ENCODE results near the gene CLEC14A.

The CLEC14A gene

GRCh38 chr14:38213001-38213400 lies 42.9 kb downstream of the CLEC14A start:
- Histone ChIP-seq H3K4me1 (ENCODE audit: control insufficient read depth, insufficient read depth, low read length) (peaks cover 7% of the 10 kb centered on the region), H3K27ac (ENCODE audit: insufficient read depth, low read depth, low read length, poor library complexity, severe bottlenecking) (no peak overlapping the region), H3K4me3 (ENCODE audit: insufficient read depth, low read depth, low read length) (no peak overlapping the region), H3K9me3 (ENCODE audit: control insufficient read depth, low read length) (no peaks in the 10 kb centered on the region), H3K36me3 (ENCODE audit: control insufficient read depth, insufficient read depth, low read length) (no peaks in the 10 kb centered on the region), H3K27me3 (ENCODE audit: control insufficient read depth, insufficient read depth, low read length, poor library complexity, severe bottlenecking) (peaks cover 65% of the 10 kb centered on the region)
- 94 to 99% methylated on average over 2 of the region's 2 CpGs for WGBS, 2 experiments

- H3K36me3 ChIP-seq (ENCODE audit: control insufficient read depth, insufficient read depth, low read length) = no peaks in the 10 kb centered on the region
- no peaks in the 10 kb centered on the region for H3K9me3 ChIP-seq (ENCODE audit: control insufficient read depth, low read length)
- H3K4me3 ChIP-seq (ENCODE audit: insufficient read depth, low read depth, low read length) = no peak overlapping the region
- H3K4me1 ChIP-seq (ENCODE audit: control insufficient read depth, insufficient read depth, low read length) = peaks cover 12% of the 10 kb centered on the region
- peaks cover 74% of the 10 kb centered on the region for H3K27me3 ChIP-seq (ENCODE audit: control insufficient read depth, insufficient read depth, low read length, poor library complexity, severe bottlenecking)
- H3K27ac ChIP-seq (ENCODE audit: insufficient read depth, low read depth, low read length, poor library complexity, severe bottlenecking) = no peak overlapping the region
Measured at GRCh38 chr14:38212111-38212510, 43.8 kb downstream of the CLEC14A start.

GRCh38 chr14:38211255-38211735 lies 44.6 kb downstream of the CLEC14A start:
- Histone ChIP-seq H3K4me3 (ENCODE audit: insufficient read depth, low read depth, low read length) (no peak overlapping the region), H3K27me3 (ENCODE audit: control insufficient read depth, insufficient read depth, low read length, poor library complexity, severe bottlenecking) (peaks cover 82% of the 10 kb centered on the region), H3K27ac (ENCODE audit: insufficient read depth, low read depth, low read length, poor library complexity, severe bottlenecking) (no peak overlapping the region), H3K9me3 (ENCODE audit: control insufficient read depth, low read length) (peaks cover 2% of the 10 kb centered on the region), H3K36me3 (ENCODE audit: control insufficient read depth, insufficient read depth, low read length) (no peaks in the 10 kb centered on the region), H3K4me1 (ENCODE audit: control insufficient read depth, insufficient read depth, low read length) (peaks cover 12% of the 10 kb centered on the region)
- WGBS, 2 experiments = 7 to 8% methylated on average over 34 of the region's 34 CpGs

- 8% methylated on average over 29 of the region's 29 CpGs for WGBS, 2 experiments
- H3K27me3 ChIP-seq (ENCODE audit: control insufficient read depth, insufficient read depth, low read length, poor library complexity, severe bottlenecking) = peaks cover 87% of the 10 kb centered on the region
Measured at GRCh38 chr14:38210587-38211216, 45.2 kb downstream of the CLEC14A start.

GRCh38 chr14:38209572-38210557 lies 46.0 kb downstream of the CLEC14A start:
- Histone ChIP-seq H3K27ac (ENCODE audit: insufficient read depth, low read depth, low read length, poor library complexity, severe bottlenecking) (no peak overlapping the region), H3K36me3 (ENCODE audit: control insufficient read depth, insufficient read depth, low read length) (no peaks in the 10 kb centered on the region), H3K27me3 (ENCODE audit: control insufficient read depth, insufficient read depth, low read length, poor library complexity, severe bottlenecking) (peaks cover 91% of the 10 kb centered on the region), H3K4me3 (ENCODE audit: insufficient read depth, low read depth, low read length) (peak overlapping the region; percentile 29), H3K4me1 (ENCODE audit: control insufficient read depth, insufficient read depth, low read length) (peaks cover 12% of the 10 kb centered on the region), H3K9me3 (ENCODE audit: control insufficient read depth, low read length) (peaks cover 2% of the 10 kb centered on the region)
- 22 to 23% methylated on average over 69 of the region's 69 CpGs for WGBS, 2 experiments

More at GRCh38 chr14:38210587-38211216, 45.2 kb downstream of the CLEC14A start:
- H3K4me3 ChIP-seq (ENCODE audit: insufficient read depth, low read depth, low read length) = no peak overlapping the region
- H3K36me3 ChIP-seq (ENCODE audit: control insufficient read depth, insufficient read depth, low read length) = no peaks in the 10 kb centered on the region
- no peak overlapping the region for H3K27ac ChIP-seq (ENCODE audit: insufficient read depth, low read depth, low read length, poor library complexity, severe bottlenecking)
- H3K9me3 ChIP-seq (ENCODE audit: control insufficient read depth, low read length) = peaks cover 2% of the 10 kb centered on the region
- peaks cover 12% of the 10 kb centered on the region for H3K4me1 ChIP-seq (ENCODE audit: control insufficient read depth, insufficient read depth, low read length)

- Histone ChIP-seq H3K4me3 (ENCODE audit: insufficient read depth, low read depth, low read length) (peak overlapping the region; percentile 29), H3K4me1 (ENCODE audit: control insufficient read depth, insufficient read depth, low read length) (peaks cover 12% of the 10 kb centered on the region), H3K27ac (ENCODE audit: insufficient read depth, low read depth, low read length, poor library complexity, severe bottlenecking) (no peak overlapping the region), H3K27me3 (ENCODE audit: control insufficient read depth, insufficient read depth, low read length, poor library complexity, severe bottlenecking) (peaks cover 87% of the 10 kb centered on the region), H3K9me3 (ENCODE audit: control insufficient read depth, low read length) (peaks cover 2% of the 10 kb centered on the region), H3K36me3 (ENCODE audit: control insufficient read depth, insufficient read depth, low read length) (no peaks in the 10 kb centered on the region)
- 2 to 3% methylated on average over 59 of the region's 59 CpGs for WGBS, 2 experiments
Measured at GRCh38 chr14:38208618-38209562, 47.0 kb downstream of the CLEC14A start.

GRCh38 chr14:38207736-38208617 lies 47.9 kb downstream of the CLEC14A start, which contains the start of gene SSTR1:
Gene SSTR1 (plus strand): TSS chr14:38207904. CDS start chr14:38209390, 1,486 bp downstream.
- 4% methylated on average over 49 of the region's 49 CpGs for WGBS, 2 experiments
- peak within 1 kb of the TSS; percentile 20 for H3K4me3 ChIP-seq (ENCODE audit: insufficient read depth, low read depth, low read length)
- no peak within 1 kb of the TSS for H3K27ac ChIP-seq (ENCODE audit: insufficient read depth, low read depth, low read length, poor library complexity, severe bottlenecking)
- peaks cover 78% of the 10 kb centered on the region for H3K27me3 ChIP-seq (ENCODE audit: control insufficient read depth, insufficient read depth, low read length, poor library complexity, severe bottlenecking)
- H3K36me3 ChIP-seq (ENCODE audit: control insufficient read depth, insufficient read depth, low read length) = no peaks in the 10 kb centered on the region
- peaks cover 2% of the 10 kb centered on the region for H3K9me3 ChIP-seq (ENCODE audit: control insufficient read depth, low read length)
- H3K4me1 ChIP-seq (ENCODE audit: control insufficient read depth, insufficient read depth, low read length) = peaks cover 12% of the 10 kb centered on the region

- Histone ChIP-seq H3K4me3 (ENCODE audit: insufficient read depth, low read depth, low read length) (no peak overlapping the region), H3K27me3 (ENCODE audit: control insufficient read depth, insufficient read depth, low read length, poor library complexity, severe bottlenecking) (peaks cover 72% of the 10 kb centered on the region), H3K4me1 (ENCODE audit: control insufficient read depth, insufficient read depth, low read length) (peaks cover 12% of the 10 kb centered on the region), H3K9me3 (ENCODE audit: control insufficient read depth, low read length) (peaks cover 2% of the 10 kb centered on the region), H3K36me3 (ENCODE audit: control insufficient read depth, insufficient read depth, low read length) (no peaks in the 10 kb centered on the region), H3K27ac (ENCODE audit: insufficient read depth, low read depth, low read length, poor library complexity, severe bottlenecking) (no peak overlapping the region)
- 11 to 17% methylated on average over 5 of the region's 5 CpGs for WGBS, 2 experiments
Measured at GRCh38 chr14:38207377-38207735, 48.5 kb downstream of the CLEC14A start.

Measured in ectodermal cell (in vitro differentiated cells).